ENCODE measurements around the gene EIF4G3.

EIF4G3 gene

DNA sequence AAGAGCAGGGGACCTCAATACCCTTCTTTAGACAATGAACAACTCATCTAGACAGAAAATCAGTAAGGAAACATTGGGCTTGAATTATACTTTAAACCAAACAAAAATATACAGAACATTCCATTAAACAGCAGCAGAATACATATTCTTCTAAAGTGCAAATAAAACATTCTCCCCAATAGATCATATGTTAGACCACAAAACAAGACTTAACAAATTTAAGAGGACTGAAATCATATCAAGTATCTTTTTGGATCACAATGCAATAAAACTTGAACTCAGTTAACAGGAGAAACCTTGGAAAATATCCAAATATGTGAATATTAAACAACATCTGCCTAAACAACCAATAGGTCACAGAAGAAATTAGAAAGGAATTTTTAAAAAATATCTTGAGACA is 341.9 kb downstream of the EIF4G3 start:
- Histone ChIP-seq H3K4me1 (no peaks in the 10 kb centered on the region), H3K27me3 (ENCODE audit: control insufficient read depth, insufficient read depth, low read length) (no peaks in the 10 kb centered on the region), H3K79me2 (no peaks in the 10 kb centered on the region), H3K9me3 (ENCODE audit: control insufficient read depth, low read length) (no peaks in the 10 kb centered on the region), H3K27ac (no peak overlapping the region), H3K9ac (no peak overlapping the region), H3K36me3 (ENCODE audit: control insufficient read depth, insufficient read depth, low read length) (no peaks in the 10 kb centered on the region), H2AFZ (no peak overlapping the region), H3K4me3 (ENCODE audit: low read depth, low read length) (no peak overlapping the region), H3K4me2 (ENCODE audit: low read length) (no peak overlapping the region)
- TF ChIP-seq, protein P1, sequence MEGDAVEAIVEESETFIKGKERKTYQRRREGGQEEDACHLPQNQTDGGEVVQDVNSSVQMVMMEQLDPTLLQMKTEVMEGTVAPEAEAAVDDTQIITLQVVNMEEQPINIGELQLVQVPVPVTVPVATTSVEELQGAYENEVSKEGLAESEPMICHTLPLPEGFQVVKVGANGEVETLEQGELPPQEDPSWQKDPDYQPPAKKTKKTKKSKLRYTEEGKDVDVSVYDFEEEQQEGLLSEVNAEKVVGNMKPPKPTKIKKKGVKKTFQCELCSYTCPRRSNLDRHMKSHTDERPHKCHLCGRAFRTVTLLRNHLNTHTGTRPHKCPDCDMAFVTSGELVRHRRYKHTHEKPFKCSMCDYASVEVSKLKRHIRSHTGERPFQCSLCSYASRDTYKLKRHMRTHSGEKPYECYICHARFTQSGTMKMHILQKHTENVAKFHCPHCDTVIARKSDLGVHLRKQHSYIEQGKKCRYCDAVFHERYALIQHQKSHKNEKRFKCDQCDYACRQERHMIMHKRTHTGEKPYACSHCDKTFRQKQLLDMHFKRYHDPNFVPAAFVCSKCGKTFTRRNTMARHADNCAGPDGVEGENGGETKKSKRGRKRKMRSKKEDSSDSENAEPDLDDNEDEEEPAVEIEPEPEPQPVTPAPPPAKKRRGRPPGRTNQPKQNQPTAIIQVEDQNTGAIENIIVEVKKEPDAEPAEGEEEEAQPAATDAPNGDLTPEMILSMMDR (IDR thresholded peaks at IDR 0.05) = no peak

DNA sequence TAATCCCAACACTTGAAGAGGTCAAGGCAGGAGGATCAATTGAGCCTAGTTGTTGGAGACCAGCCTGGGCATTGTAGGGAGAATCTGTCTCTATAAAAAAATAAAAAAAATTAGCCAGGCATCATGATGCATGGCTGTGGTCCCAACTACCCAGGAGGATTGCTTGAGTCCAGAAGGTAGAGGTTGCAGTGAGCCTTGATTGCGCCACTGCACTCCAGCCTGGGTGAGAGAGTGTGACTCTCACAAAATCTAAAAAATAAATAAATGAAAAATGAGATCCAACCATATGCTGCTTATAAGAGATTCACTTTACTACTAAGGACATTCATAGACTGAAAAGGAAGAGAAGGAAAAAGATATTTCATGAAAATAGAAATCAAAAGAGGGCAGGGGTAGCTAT is 342.5 kb downstream of the EIF4G3 start:
- Histone ChIP-seq H3K4me1 (no peaks in the 10 kb centered on the region), H3K9me3 (ENCODE audit: control insufficient read depth, low read length) (no peaks in the 10 kb centered on the region), H3K4me2 (ENCODE audit: low read length) (no peak overlapping the region), H3K79me2 (no peaks in the 10 kb centered on the region), H3K36me3 (ENCODE audit: control insufficient read depth, insufficient read depth, low read length) (no peaks in the 10 kb centered on the region), H3K27ac (no peak overlapping the region), H3K4me3 (ENCODE audit: low read depth, low read length) (no peak overlapping the region), H3K9ac (no peak overlapping the region), H3K27me3 (ENCODE audit: control insufficient read depth, insufficient read depth, low read length) (no peaks in the 10 kb centered on the region), H2AFZ (no peak overlapping the region)
- TF ChIP-seq, protein P1 (IDR thresholded peaks at IDR 0.05) = no peak

DNA sequence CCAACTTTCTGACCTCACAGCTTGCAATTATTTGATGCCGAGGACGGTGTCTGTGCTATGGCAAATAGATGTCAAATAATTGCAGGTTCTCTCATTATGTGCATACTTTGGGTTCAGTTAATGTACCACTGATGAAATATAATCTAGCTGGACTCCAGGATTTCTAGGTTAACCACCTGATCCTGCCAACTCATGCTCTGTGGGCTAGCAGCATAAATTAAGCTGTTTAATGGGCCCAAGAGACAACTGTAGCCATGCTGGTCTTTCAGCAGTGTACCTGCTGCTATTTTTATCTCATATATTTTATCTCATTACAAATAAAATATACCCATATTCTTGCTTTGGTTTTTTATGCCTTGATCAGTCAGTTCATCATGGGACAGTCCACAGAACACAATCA is 346.3 kb downstream of the EIF4G3 start:
- TF ChIP-seq, protein P1 (IDR thresholded peaks at IDR 0.05) = no peak
- H3K4me3 ChIP-seq (ENCODE audit: low read depth, low read length) = no peak overlapping the region
- no peaks in the 10 kb centered on the region for H3K36me3 ChIP-seq (ENCODE audit: control insufficient read depth, insufficient read depth, low read length)
- no peak overlapping the region for H3K27ac ChIP-seq
- no peaks in the 10 kb centered on the region for H3K79me2 ChIP-seq
- H3K9ac ChIP-seq = no peak overlapping the region
- no peak overlapping the region for H2AFZ ChIP-seq
- no peak overlapping the region for H3K4me2 ChIP-seq (ENCODE audit: low read length)
- no peaks in the 10 kb centered on the region for H3K27me3 ChIP-seq (ENCODE audit: control insufficient read depth, insufficient read depth, low read length)
- H3K4me1 ChIP-seq = no peaks in the 10 kb centered on the region
- no peaks in the 10 kb centered on the region for H3K9me3 ChIP-seq (ENCODE audit: control insufficient read depth, low read length)

DNA sequence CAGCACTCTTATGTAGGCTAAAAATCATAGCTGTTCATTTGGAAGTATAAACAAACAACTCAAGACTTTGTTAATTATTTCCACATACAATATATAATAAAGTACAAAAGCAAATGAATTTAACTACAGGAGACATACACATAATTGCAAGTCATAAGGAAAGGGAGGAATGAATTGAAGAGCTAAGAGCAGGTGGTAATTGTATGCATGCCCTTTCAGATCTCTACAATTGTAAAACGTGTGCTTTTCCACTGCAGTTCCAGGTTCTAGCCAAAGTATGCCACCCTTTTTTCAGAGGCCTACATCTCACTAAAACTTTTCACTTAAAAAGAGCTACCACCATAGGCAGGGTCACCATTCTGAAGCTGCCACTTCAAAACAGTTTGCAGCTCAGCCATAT is 346.8 kb downstream of the EIF4G3 start:
- H3K4me3 ChIP-seq (ENCODE audit: low read depth, low read length) = no peak overlapping the region
- no peaks in the 10 kb centered on the region for H3K9me3 ChIP-seq (ENCODE audit: control insufficient read depth, low read length)
- H3K27me3 ChIP-seq (ENCODE audit: control insufficient read depth, insufficient read depth, low read length) = no peaks in the 10 kb centered on the region
- TF ChIP-seq, protein P1 (IDR thresholded peaks at IDR 0.05) = no peak
- no peaks in the 10 kb centered on the region for H3K4me1 ChIP-seq
- no peak overlapping the region for H2AFZ ChIP-seq
- no peak overlapping the region for H3K4me2 ChIP-seq (ENCODE audit: low read length)
- no peak overlapping the region for H3K27ac ChIP-seq
- H3K9ac ChIP-seq = no peak overlapping the region
- no peaks in the 10 kb centered on the region for H3K36me3 ChIP-seq (ENCODE audit: control insufficient read depth, insufficient read depth, low read length)
- no peaks in the 10 kb centered on the region for H3K79me2 ChIP-seq

DNA sequence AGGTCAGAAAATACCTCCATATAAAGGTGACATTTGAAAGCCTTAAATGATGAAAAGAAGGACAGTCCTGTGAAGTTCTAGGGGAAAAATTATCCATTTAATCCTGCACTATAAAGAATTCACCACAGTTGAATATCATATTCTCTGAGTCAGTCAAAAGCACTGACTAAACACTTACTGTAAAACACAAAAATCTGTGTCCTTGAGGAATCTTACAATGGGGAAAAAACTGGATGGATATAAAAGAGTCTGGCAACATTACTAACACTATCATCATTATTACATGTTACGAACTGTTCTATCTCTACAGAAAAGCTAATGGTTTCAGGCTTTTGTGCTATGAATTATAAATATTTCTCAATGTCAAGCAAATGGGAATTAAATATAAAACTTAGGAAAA is 347.2 kb downstream of the EIF4G3 start:
- H3K4me1 ChIP-seq = no peaks in the 10 kb centered on the region
- H2AFZ ChIP-seq = no peak overlapping the region
- H3K4me3 ChIP-seq (ENCODE audit: low read depth, low read length) = no peak overlapping the region
- H3K36me3 ChIP-seq (ENCODE audit: control insufficient read depth, insufficient read depth, low read length) = no peaks in the 10 kb centered on the region
- no peaks in the 10 kb centered on the region for H3K9me3 ChIP-seq (ENCODE audit: control insufficient read depth, low read length)
- no peak overlapping the region for H3K27ac ChIP-seq
- no peaks in the 10 kb centered on the region for H3K79me2 ChIP-seq
- H3K4me2 ChIP-seq (ENCODE audit: low read length) = no peak overlapping the region
- TF ChIP-seq, protein P1 (IDR thresholded peaks at IDR 0.05) = no peak
- H3K9ac ChIP-seq = no peak overlapping the region
- no peaks in the 10 kb centered on the region for H3K27me3 ChIP-seq (ENCODE audit: control insufficient read depth, insufficient read depth, low read length)
